Stimulated activated CD8-positive, alpha-beta memory T cell treated with anti-CD3 and anti-CD28 coated beads, Interleukin-4, amount 100 ng/mL, for 48 hours (primary cell): Measurements from ENCODE around the gene ELP6.
A peak's percentile ranks its signal among the peaks of the same experiment; 100 is the strongest.

Source experiments
- DNase-seq: peaks from one replicate; pipeline ENCODE4 v3.0.0-alpha.2; 2020

The ELP6 gene

GRCh38 chr3:47513125-47513929, at the start of gene ELP6:
Gene ELP6 (minus strand): TSS chr3:47513712. CDS start chr3:47513590, 122 bp downstream.
- DNase-seq = peak; percentile 97

GRCh38 chr3:47556351-47556750, 42.8 kb upstream of the ELP6 start:
- no peak for DNase-seq

- no peak for DNase-seq
Observed at GRCh38 chr3:47554335-47554734, 40.8 kb upstream of the ELP6 start.

- no peak for DNase-seq
Observed at GRCh38 chr3:47553407-47553806, 39.9 kb upstream of the ELP6 start.

- no peak for DNase-seq
Observed at GRCh38 chr3:47542471-47543173, 29.1 kb upstream of the ELP6 start.

- no peak for DNase-seq
Observed at GRCh38 chr3:47541583-47542108, 28.1 kb upstream of the ELP6 start.

- no peak for DNase-seq
Observed at GRCh38 chr3:47540281-47540680, 26.8 kb upstream of the ELP6 start.

- no peak for DNase-seq
Observed at GRCh38 chr3:47536967-47537366, 23.5 kb upstream of the ELP6 start.

GRCh38 chr3:47536221-47536891, 22.8 kb upstream of the ELP6 start:
- DNase-seq = no peak

- DNase-seq = no peak
Observed at GRCh38 chr3:47533996-47534454, 20.5 kb upstream of the ELP6 start.

GRCh38 chr3:47533481-47533880, 20.0 kb upstream of the ELP6 start:
- DNase-seq = no peak

GRCh38 chr3:47527952-47528725, 14.6 kb upstream of the ELP6 start:
- DNase-seq = no peak

GRCh38 chr3:47525617-47526016, 12.1 kb upstream of the ELP6 start:
- no peak for DNase-seq

- DNase-seq = no peak
Observed at GRCh38 chr3:47523310-47524073, 10.0 kb upstream of the ELP6 start.

GRCh38 chr3:47522082-47522987, 8.8 kb upstream of the ELP6 start:
- peak; percentile 84 for DNase-seq

GRCh38 chr3:47520756-47521155, 7.2 kb upstream of the ELP6 start:
- DNase-seq = no peak

- DNase-seq = no peak
Observed at GRCh38 chr3:47517937-47518336, 4.4 kb upstream of the ELP6 start.

GRCh38 chr3:47515864-47516319, 2.4 kb upstream of the ELP6 start:
- no peak for DNase-seq

- DNase-seq = no peak
Observed at GRCh38 chr3:47515100-47515499, 1.6 kb upstream of the ELP6 start.

- DNase-seq = peak; percentile 45
Observed at GRCh38 chr3:47512416-47513124, 942 bp downstream of the ELP6 start.
